A549 (cell line): ENCODE data around the gene CDAN1. TPM values are rescaled to one million over a fixed set of nuclear protein-coding genes. Genes with fewer than 3 reads are reported as not detected.

Experiments used
- ATAC-seq, 2 experiments: fragments of 200-7000 bp in 1 of 2; fragments of >200 bp in 1 of 2; cut with Nextera tagmentation in 1 of 2; cut with Tn5 transposase in 1 of 2; 3 replicates each; pipeline versions ENCODE4 v1.8.0 to v1.9.1; 2018 to 2020; ENCODE audit warnings: mild to moderate bottlenecking in 1 of 2, moderate library complexity in 1 of 2
- CTCF ChIA-PET: fragments of 300-600 bp; sonication (Branson Sonifier 250); formaldehyde crosslinking; extraction: SDS; loops from one replicate; lab custom pipeline; 2021; ENCODE audit warnings: antibody characterized with exemption, inconsistent platforms; lab: Yijun Ruan, JAX
- POLR2A ChIA-PET: fragments of 350-600 bp; formaldehyde crosslinking; extraction: SDS; loops from one replicate; lab custom pipeline; 2021; ENCODE audit warnings: antibody characterized with exemption, inconsistent platforms; lab: Yijun Ruan, JAX
- DNase-seq, 2 experiments: peaks; one replicate each; pipeline versions ENCODE4 v3.0.0 to v3.0.0-alpha.2; 2011 to 2016; ENCODE audit warnings: low read depth in 1 of 2, low spot score in 1 of 2
- FAIRE-seq: peaks from 2 replicates; lab custom pipeline; 2011; peaks lifted over from hg19 to GRCh38; lab: Jason Lieb, UNC
- H3K27ac ChIP-seq, 2 experiments: fragments of >200 bp; sonication (Bioruptor Twin); formaldehyde crosslinking; 3 replicates each; pipeline ENCODE4 v1.5.1; 2016 to 2017
- H3K4me1 ChIP-seq: fragments of >200 bp; sonication (Bioruptor Twin); formaldehyde crosslinking; 3 replicates; pipeline ENCODE4 v1.6.1; 2016
- H3K4me2 ChIP-seq: fragments of >200 bp; sonication (Bioruptor Twin); formaldehyde crosslinking; 3 replicates; pipeline ENCODE4 v1.6.1; 2016
- H3K4me3 ChIP-seq: fragments of >200 bp; sonication (Bioruptor Twin); formaldehyde crosslinking; 3 replicates; pipeline ENCODE4 v1.5.1; 2016
- H3K9me3 ChIP-seq: fragments of >200 bp; sonication (Bioruptor Twin); formaldehyde crosslinking; 3 replicates; pipeline ENCODE4 v1.6.1; 2016
- CBX2 ChIP-seq: fragments of 200-600 bp; sonication (generic); IDR thresholded peaks from 2 replicates; pipeline ENCODE4 v1.6.1; 2016; ENCODE audit warnings: low read depth, mild to moderate bottlenecking, borderline replicate concordance
- CHD4 ChIP-seq: fragments of 200-600 bp; sonication (generic); IDR thresholded peaks from 2 replicates; pipeline ENCODE4 v1.6.1; 2016; ENCODE audit warnings: antibody characterized with exemption, mild to moderate bottlenecking, borderline replicate concordance
- EHF ChIP-seq: fragments of 250-450 bp; sonication (Bioruptor Pico); IDR thresholded peaks from 2 replicates; pipeline ENCODE4 v1.5.0; 2020; ENCODE audit warnings: mild to moderate bottlenecking
- HDAC2 ChIP-seq: fragments of 200-600 bp; sonication (generic); IDR thresholded peaks from 2 replicates; pipeline ENCODE4 v1.6.1; 2016
- HOXB13 ChIP-seq: fragments of 250-450 bp; sonication (Bioruptor Pico); IDR thresholded peaks from 2 replicates; pipeline ENCODE4 v1.5.0; 2020; ENCODE audit warnings: low read depth, mild to moderate bottlenecking, moderate library complexity
- HOXB5 ChIP-seq: fragments of 250-450 bp; sonication (Bioruptor Pico); IDR thresholded peaks from 2 replicates; pipeline ENCODE4 v1.5.0; 2020; ENCODE audit warnings: mild to moderate bottlenecking, moderate library complexity
- JUNB ChIP-seq: fragments of >200 bp; sonication (Bioruptor Twin); formaldehyde crosslinking; IDR thresholded peaks from 2 replicates; pipeline ENCODE4 v1.6.1; 2016
- MAFK ChIP-seq: fragments of 450-650 bp; IDR thresholded peaks from 2 replicates; pipeline ENCODE4 v1.6.1; 2014; ENCODE audit not compliant: partially characterized antibody
- MAZ ChIP-seq: fragments of 150-350 bp; IDR thresholded peaks from 2 replicates; pipeline ENCODE4 v1.6.1; 2014; ENCODE audit warnings: antibody characterized with exemption, low read depth, low read length, borderline replicate concordance
- MYC ChIP-seq: IDR thresholded peaks from 2 replicates; pipeline ENCODE4 v1.6.1; 2012; ENCODE audit warnings: mild to moderate bottlenecking, inconsistent platforms, low read length, improper control_type of control experiment, borderline replicate concordance
- NPAS2 ChIP-seq: fragments of 250-450 bp; sonication (Bioruptor Pico); IDR thresholded peaks from 2 replicates; pipeline ENCODE4 v1.8.0; 2022; ENCODE audit warnings: mild to moderate bottlenecking, moderate library complexity, borderline replicate concordance
- NR3C1 ChIP-seq: fragments of >200 bp; sonication (Bioruptor Twin); formaldehyde crosslinking; IDR thresholded peaks from 3 replicates; pipeline ENCODE4 v1.6.1; 2017
- POLR2A ChIP-seq: IDR thresholded peaks from 2 replicates; pipeline ENCODE4 v1.6.1; 2012; ENCODE audit warnings: mild to moderate bottlenecking, low read length
- POLR2AphosphoS2 ChIP-seq: conservative IDR thresholded peaks from 2 replicates; pipeline ENCODE4 v1.6.1; 2012; ENCODE audit warnings: low read length, improper control_type of control experiment, inconsistent platforms
- RAD21 ChIP-seq, 2 experiments: fragments of >200 bp in 1 of 2; sonication (Bioruptor Twin) in 1 of 2; formaldehyde crosslinking in 1 of 2; IDR thresholded peaks in 1 of 2; conservative IDR thresholded peaks in 1 of 2; 2 replicates in 1 of 2; 3 replicates in 1 of 2; pipeline ENCODE4 v1.6.1; 2012 to 2018; ENCODE audit warnings: inconsistent platforms in 1 of 2
- RARB ChIP-seq: fragments of 250-450 bp; sonication (Bioruptor Pico); IDR thresholded peaks from 2 replicates; pipeline ENCODE4 v1.8.0; 2021; ENCODE audit warnings: mild to moderate bottlenecking, moderate library complexity
- RFX5 ChIP-seq: fragments of 450-650 bp; IDR thresholded peaks from 2 replicates; pipeline ENCODE4 v1.7.1; 2014; ENCODE audit warnings: antibody characterized with exemption, mild to moderate bottlenecking, moderate library complexity
- SMC3 ChIP-seq: fragments of >200 bp; sonication (Bioruptor Twin); formaldehyde crosslinking; IDR thresholded peaks from 3 replicates; pipeline ENCODE4 v1.6.1; 2018; ENCODE audit warnings: inconsistent platforms
- SREBF2 ChIP-seq: fragments of 450-650 bp; IDR thresholded peaks from 2 replicates; pipeline ENCODE4 v1.6.1; 2014; ENCODE audit warnings: mild to moderate bottlenecking, moderate library complexity
- ZFP36 ChIP-seq: fragments of 450-650 bp; IDR thresholded peaks from 2 replicates; pipeline ENCODE4 v1.6.1; 2014; ENCODE audit warnings: borderline replicate concordance; ENCODE audit not compliant: partially characterized antibody
- ZSCAN20 ChIP-seq: fragments of 250-450 bp; sonication (Bioruptor Pico); IDR thresholded peaks from 2 replicates; pipeline ENCODE4 v1.8.0; 2022; ENCODE audit warnings: mild to moderate bottlenecking, moderate library complexity
- WGBS: methylation state at CpG from one replicate; pipeline ENCODE4 v1.1.6; 2017; ENCODE audit errors: missing lambda C conversion rate; 5-methylcytosine and 5-hydroxymethylcytosine counted together
- polyA plus RNA-seq, 4 experiments: library from polyadenylated mRNA; depleted of rRNA in 3 of 4; stranded (reverse); fragments of >200 nt; fragmentation: RNase III in 1 of 4; extraction: RNeasy Plus Mini Kit Qiagen cat#74134 plus additional on column Dnase treatment in 1 of 4; gene quantifications; 2 replicates in 3 of 4; 3 replicates in 1 of 4; pipeline ENCODE4 v1.2.3, GENCODE V29; 2011 to 2017
- TF ChIP-seq, protein P1 (sequence below): fragments of 250-450 bp; sonication (Bioruptor Pico); IDR thresholded peaks from 2 replicates; pipeline ENCODE4 v1.5.0; 2020; ENCODE audit warnings: low read depth, mild to moderate bottlenecking, moderate library complexity
- TF ChIP-seq, protein P2 (sequence below): fragments of 450-650 bp; IDR thresholded peaks from 2 replicates; pipeline ENCODE4 v1.6.1; 2014; ENCODE audit warnings: antibody characterized with exemption
- TF ChIP-seq, protein P3 (sequence below): fragments of >200 bp; sonication (Bioruptor Twin); formaldehyde crosslinking; IDR thresholded peaks from 2 replicates; pipeline ENCODE4 v1.6.1; 2016
- TF ChIP-seq, protein P4 (sequence below): IDR thresholded peaks from 2 replicates; pipeline ENCODE4 v1.6.1; 2012
- TF ChIP-seq, protein P5 (sequence below): fragments of 150-350 bp; IDR thresholded peaks from 2 replicates; pipeline ENCODE4 v1.6.1; 2014; ENCODE audit warnings: low read depth, mild to moderate bottlenecking, low read length
- TF ChIP-seq, protein P6 (sequence below): fragments of >200 bp; sonication (Bioruptor Twin); formaldehyde crosslinking; IDR thresholded peaks from 3 replicates; pipeline ENCODE4 v1.5.1; 2016

CDAN1 gene
- polyA plus RNA-seq, 2 of the 4 experiments (the other 2 are of a cell fraction) = 2.9 to 6.9 TPM

DNA sequence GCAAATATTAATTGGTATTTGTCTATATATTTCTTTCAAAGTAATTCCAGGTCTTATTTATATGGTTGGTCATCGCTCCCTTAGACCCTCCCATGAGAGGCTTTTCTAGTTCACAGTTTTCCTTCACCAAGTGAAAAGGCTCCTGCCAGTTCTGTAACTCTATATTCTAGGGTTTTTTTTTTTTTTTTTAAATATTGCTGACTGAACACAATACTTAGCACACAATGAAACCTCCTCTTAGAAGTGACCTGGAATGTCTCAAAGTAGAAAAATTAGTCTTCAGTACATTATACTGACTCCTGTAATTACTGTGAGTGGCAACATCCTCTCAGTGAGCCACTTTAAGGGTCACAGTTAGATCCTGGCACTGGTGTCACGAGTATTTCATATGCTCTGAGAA, 48.6 kb upstream of the CDAN1 start:
- Histone ChIP-seq H3K4me2 (no peak overlapping the region), H3K4me3 (no peak overlapping the region), H3K9me3 (no peaks in the 10 kb centered on the region), H3K27ac (no peak overlapping the region), H3K4me1 (no peaks in the 10 kb centered on the region)
- ATAC-seq (no peak), FAIRE-seq (no peak), DNase-seq (no peak)
- ChIA-PET CTCF (no interaction called here), POLR2A (no interaction called here)
- WGBS = 98% methylated on average over 2 of the region's 2 CpGs
- TF ChIP-seq MAZ (no peak), MAFK (peak; percentile 37), SREBF2 (no peak)

DNA sequence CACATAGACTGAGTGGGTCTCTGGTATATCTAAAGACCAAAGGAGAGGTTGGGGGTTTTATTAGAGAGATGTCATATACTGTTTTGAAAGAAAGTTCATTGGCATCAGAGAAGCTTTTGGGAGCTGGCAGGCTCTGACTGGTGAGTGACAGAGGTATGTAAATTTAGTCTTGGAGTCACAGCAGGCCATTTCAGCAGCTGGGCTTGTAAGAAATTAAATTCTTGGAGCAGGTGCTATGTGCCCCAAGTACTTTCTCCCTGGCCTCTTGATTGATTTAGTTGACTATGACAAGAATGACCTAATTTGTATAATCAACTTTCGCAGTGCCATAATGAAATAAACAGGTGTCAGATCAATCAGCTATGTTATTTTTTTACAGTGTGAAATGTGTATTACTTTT, 47.8 kb upstream of the CDAN1 start:
- H3K4me2 ChIP-seq = no peak overlapping the region
- no peak for TF ChIP-seq CHD4
- TF ChIP-seq, protein P1, sequence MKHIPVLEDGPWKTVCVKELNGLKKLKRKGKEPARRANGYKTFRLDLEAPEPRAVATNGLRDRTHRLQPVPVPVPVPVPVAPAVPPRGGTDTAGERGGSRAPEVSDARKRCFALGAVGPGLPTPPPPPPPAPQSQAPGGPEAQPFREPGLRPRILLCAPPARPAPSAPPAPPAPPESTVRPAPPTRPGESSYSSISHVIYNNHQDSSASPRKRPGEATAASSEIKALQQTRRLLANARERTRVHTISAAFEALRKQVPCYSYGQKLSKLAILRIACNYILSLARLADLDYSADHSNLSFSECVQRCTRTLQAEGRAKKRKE (CRISPR knock-in tag) = no peak
- TF ChIP-seq ZSCAN20 (CRISPR knock-in tag) = no peak
- TF ChIP-seq, protein P2, sequence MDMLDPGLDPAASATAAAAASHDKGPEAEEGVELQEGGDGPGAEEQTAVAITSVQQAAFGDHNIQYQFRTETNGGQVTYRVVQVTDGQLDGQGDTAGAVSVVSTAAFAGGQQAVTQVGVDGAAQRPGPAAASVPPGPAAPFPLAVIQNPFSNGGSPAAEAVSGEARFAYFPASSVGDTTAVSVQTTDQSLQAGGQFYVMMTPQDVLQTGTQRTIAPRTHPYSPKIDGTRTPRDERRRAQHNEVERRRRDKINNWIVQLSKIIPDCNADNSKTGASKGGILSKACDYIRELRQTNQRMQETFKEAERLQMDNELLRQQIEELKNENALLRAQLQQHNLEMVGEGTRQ = no peak
- TF ChIP-seq MAZ = no peak
- TF ChIP-seq, protein P3, sequence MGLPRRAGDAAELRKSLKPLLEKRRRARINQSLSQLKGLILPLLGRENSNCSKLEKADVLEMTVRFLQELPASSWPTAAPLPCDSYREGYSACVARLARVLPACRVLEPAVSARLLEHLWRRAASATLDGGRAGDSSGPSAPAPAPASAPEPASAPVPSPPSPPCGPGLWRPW = no peak
- no peak for TF ChIP-seq ZFP36
- no peak for TF ChIP-seq HDAC2
- no peak for TF ChIP-seq SMC3
- TF ChIP-seq JUNB = no peak
- TF ChIP-seq HOXB13 (CRISPR knock-in tag) = no peak
- TF ChIP-seq CBX2 = no peak
- no peak for TF ChIP-seq SREBF2
- no peak overlapping the region for H3K27ac ChIP-seq
- FAIRE-seq = no peak
- ChIA-PET POLR2A (no interaction called here), CTCF (no interaction called here)
- ATAC-seq = no peak
- no peak overlapping the region for H3K4me3 ChIP-seq
- 94% methylated on average over 1 of the region's 1 CpG for WGBS
- no peak for DNase-seq
- H3K9me3 ChIP-seq = no peaks in the 10 kb centered on the region
- no peaks in the 10 kb centered on the region for H3K4me1 ChIP-seq

DNA sequence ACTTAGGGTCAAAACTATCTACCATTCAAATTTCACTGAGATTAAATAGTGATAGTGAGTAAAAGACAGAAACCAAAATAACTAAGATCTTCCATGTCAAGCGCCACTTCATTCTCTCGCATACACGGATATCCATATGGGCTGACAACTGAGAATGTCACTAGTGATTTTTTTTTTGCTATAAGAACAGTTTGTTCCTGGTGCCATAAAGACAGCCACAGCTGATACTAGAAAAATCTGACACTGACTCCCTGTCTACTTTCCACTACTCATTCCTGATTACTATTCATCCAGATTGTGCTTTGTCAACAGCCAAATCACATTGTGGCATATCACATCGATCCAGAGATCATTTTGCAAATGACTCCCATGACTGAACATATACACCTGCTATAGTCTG, 45.8 kb upstream of the CDAN1 start:
- FAIRE-seq (no peak), ATAC-seq (no peak), DNase-seq (no peak)
- 85% methylated on average over 4 of the region's 4 CpGs for WGBS
- CTCF ChIA-PET = no interaction called here
- Histone ChIP-seq H3K4me2 (no peak overlapping the region), H3K4me1 (no peaks in the 10 kb centered on the region), H3K27ac (no peak overlapping the region), H3K9me3 (no peaks in the 10 kb centered on the region), H3K4me3 (no peak overlapping the region)
- POLR2A ChIA-PET = no interaction called here
- TF ChIP-seq RFX5 (no peak), SREBF2 (no peak), HOXB5 (CRISPR knock-in tag) (no peak), EHF (no peak), RARB (CRISPR knock-in tag) (no peak), NR3C1 (no peak), MYC (no peak), POLR2A (no peak), NPAS2 (CRISPR knock-in tag) (no peak), RAD21 (conservative IDR thresholded peaks at IDR 0.05 in 1 of 2, IDR thresholded peaks at IDR 0.05 in 1 of 2) (no peak), POLR2AphosphoS2 (no peak)
- TF ChIP-seq, protein P3 = no peak
- TF ChIP-seq, protein P4, sequence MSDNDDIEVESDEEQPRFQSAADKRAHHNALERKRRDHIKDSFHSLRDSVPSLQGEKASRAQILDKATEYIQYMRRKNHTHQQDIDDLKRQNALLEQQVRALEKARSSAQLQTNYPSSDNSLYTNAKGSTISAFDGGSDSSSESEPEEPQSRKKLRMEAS = no peak
- TF ChIP-seq, protein P5, sequence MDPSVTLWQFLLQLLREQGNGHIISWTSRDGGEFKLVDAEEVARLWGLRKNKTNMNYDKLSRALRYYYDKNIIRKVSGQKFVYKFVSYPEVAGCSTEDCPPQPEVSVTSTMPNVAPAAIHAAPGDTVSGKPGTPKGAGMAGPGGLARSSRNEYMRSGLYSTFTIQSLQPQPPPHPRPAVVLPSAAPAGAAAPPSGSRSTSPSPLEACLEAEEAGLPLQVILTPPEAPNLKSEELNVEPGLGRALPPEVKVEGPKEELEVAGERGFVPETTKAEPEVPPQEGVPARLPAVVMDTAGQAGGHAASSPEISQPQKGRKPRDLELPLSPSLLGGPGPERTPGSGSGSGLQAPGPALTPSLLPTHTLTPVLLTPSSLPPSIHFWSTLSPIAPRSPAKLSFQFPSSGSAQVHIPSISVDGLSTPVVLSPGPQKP = no peak
- TF ChIP-seq, protein P2 = no peak
- TF ChIP-seq, protein P6, sequence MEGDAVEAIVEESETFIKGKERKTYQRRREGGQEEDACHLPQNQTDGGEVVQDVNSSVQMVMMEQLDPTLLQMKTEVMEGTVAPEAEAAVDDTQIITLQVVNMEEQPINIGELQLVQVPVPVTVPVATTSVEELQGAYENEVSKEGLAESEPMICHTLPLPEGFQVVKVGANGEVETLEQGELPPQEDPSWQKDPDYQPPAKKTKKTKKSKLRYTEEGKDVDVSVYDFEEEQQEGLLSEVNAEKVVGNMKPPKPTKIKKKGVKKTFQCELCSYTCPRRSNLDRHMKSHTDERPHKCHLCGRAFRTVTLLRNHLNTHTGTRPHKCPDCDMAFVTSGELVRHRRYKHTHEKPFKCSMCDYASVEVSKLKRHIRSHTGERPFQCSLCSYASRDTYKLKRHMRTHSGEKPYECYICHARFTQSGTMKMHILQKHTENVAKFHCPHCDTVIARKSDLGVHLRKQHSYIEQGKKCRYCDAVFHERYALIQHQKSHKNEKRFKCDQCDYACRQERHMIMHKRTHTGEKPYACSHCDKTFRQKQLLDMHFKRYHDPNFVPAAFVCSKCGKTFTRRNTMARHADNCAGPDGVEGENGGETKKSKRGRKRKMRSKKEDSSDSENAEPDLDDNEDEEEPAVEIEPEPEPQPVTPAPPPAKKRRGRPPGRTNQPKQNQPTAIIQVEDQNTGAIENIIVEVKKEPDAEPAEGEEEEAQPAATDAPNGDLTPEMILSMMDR = no peak
